Measurements from ENCODE around the gene SMARCA4.

The SMARCA4 gene

DNA sequence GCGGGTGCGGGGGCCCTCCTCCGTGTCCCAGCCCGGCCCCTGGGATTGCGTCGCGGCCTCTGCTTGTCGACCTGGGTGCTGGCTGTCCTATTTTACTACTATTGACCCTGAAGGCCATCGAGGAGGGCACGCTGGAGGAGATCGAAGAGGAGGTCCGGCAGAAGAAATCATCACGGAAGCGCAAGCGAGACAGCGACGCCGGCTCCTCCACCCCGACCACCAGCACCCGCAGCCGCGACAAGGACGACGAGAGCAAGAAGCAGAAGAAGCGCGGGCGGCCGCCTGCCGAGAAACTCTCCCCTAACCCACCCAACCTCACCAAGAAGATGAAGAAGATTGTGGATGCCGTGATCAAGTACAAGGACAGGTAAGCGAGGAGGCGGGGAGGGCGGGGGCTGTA, 80.4 kb downstream of the SMARCA4 start:
- TF ChIP-seq GATA3 (IDR thresholded peaks at IDR 0.05; ENCODE audit: low read depth, low read length) (no peak), GATA2 (IDR thresholded peaks at IDR 0.05; ENCODE audit: low read depth, low read length) (no peak)

DNA sequence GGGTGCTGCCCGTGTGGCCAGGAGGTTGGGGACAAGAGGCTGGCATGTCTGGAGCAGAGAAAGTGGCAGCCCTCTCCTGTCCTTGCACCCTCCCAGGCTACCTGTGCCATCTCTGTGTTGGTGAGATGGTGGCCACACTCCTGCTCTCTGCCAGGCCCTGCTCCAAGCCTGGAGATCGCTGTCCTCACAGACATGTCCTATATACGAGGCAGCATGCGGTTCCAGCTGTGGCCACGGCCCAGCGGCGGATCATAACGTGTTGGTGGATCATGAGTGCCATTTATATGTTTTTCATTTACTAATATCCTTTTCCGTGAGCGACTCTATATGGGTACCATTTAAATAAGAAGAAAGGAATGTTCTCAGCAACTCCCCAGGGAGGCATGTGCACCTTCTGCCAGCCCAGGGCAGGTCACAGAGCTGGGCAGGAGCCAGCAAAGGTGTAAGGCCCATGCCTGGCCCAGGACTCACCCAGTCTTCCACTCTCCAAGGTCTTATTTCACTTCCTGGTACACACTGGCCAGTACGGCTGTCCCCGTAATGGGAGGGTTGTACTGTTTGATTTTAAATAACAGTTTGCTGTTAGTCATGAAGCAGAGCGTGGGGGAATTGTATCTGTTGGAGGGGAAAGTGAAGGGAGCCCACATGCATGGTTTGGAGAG, 81.3 kb downstream of the SMARCA4 start:
- TF ChIP-seq GATA2 (IDR thresholded peaks at IDR 0.05; ENCODE audit: low read depth, low read length), result no peak
- no peak for TF ChIP-seq GATA3 (IDR thresholded peaks at IDR 0.05; ENCODE audit: low read depth, low read length)

DNA sequence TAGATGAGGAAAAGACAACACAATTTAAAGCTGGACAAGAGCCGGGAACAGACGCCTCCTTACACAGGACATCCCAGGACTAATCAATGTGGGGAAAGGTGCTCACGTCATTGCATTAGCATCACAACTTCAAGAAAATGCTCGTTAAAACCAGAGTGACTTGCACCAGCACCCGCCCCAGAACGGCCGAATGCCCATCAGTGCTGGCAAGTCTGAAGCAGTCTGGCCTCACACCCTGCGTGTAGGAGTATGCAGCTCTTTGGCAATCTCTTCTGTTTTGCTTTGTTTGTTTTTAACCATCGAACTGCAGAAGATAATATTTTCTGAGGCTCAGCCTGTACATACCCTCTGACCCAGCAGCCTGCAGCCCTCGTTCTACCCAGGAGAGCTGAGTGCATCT, 83.6 kb downstream of the SMARCA4 start:
- TF ChIP-seq GATA2 (IDR thresholded peaks at IDR 0.05; ENCODE audit: low read depth, low read length) (no peak), GATA3 (IDR thresholded peaks at IDR 0.05; ENCODE audit: low read depth, low read length) (no peak)

DNA sequence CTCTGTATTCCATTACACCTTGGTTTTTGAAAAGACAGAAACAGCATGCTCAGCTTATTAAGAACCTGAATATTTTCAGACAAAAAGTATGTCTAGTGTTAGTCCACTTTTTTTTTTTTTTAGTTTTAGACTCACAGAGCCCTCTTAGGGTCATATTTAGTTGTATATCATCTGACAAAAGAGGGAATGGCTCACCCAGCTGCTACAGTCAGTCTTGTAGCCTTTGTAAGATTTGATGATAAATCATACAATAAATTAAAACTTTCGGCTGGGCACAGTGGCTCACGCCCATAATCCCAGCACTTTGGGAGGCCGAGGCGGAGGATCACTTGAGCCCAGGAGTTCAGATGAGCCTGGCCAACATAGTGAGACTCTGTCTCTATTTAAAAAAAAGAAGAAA, 84.7 kb downstream of the SMARCA4 start:
- no peak for TF ChIP-seq GATA2 (IDR thresholded peaks at IDR 0.05; ENCODE audit: low read depth, low read length)
- TF ChIP-seq GATA3 (IDR thresholded peaks at IDR 0.05; ENCODE audit: low read depth, low read length), result no peak

DNA sequence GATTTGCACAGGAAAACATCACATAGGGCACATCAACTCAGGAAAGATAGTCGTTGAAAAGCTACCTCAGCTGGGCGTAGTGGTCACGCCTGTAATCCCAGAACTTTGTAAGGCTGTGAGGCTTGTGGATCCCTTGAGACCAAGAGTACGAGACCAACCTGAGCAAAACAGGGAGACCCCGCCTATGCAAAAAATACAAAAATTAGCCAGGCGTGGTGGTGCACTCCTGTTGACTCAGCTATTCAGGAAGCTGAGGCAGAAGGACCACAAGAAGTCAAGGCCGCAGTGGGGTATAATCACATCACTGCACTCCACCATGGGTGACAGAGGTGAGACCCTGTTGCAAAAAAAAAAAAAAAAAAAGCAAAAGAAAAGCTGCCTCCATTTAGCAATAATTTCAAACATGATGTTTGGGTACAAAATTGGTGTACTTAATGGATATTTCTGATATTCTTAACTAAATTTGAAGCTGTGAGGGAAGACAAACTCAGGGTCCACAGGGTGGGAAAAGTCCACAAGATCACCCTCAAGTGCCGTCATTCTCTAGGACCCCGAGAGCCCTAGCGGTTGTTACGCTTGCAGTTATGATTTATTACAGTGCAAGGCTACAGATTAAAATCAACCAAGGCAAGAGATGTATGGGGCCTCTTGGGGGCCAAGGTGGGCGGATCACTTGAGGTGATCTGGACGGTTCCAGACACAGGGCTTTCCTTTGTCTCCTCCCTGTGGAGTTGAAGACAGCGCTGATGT, 86.0 kb downstream of the SMARCA4 start:
- no peak for TF ChIP-seq GATA3 (IDR thresholded peaks at IDR 0.05; ENCODE audit: low read depth, low read length)
- TF ChIP-seq GATA2 (IDR thresholded peaks at IDR 0.05; ENCODE audit: low read depth, low read length), result no peak

DNA sequence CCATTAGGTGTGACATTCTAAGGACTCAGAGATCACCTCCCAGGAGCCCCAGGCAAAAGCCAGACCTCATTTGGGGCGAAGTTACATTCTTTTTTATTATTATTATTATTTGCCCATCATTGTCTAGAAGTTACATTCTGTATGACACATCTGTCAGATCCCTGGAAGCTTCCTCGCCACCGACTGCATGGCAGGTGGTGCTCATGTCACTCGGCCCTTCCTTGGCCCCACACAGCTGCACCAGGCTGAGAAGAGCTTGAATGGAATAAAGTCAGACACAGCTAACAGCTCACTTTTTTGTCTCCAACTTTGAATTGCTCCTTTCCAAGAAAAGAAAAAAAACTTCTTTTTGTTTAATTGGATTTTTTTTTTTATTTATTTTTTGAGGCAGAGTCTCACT, 87.0 kb downstream of the SMARCA4 start:
- TF ChIP-seq GATA3 (IDR thresholded peaks at IDR 0.05; ENCODE audit: low read depth, low read length), result no peak
- no peak for TF ChIP-seq GATA2 (IDR thresholded peaks at IDR 0.05; ENCODE audit: low read depth, low read length)

DNA sequence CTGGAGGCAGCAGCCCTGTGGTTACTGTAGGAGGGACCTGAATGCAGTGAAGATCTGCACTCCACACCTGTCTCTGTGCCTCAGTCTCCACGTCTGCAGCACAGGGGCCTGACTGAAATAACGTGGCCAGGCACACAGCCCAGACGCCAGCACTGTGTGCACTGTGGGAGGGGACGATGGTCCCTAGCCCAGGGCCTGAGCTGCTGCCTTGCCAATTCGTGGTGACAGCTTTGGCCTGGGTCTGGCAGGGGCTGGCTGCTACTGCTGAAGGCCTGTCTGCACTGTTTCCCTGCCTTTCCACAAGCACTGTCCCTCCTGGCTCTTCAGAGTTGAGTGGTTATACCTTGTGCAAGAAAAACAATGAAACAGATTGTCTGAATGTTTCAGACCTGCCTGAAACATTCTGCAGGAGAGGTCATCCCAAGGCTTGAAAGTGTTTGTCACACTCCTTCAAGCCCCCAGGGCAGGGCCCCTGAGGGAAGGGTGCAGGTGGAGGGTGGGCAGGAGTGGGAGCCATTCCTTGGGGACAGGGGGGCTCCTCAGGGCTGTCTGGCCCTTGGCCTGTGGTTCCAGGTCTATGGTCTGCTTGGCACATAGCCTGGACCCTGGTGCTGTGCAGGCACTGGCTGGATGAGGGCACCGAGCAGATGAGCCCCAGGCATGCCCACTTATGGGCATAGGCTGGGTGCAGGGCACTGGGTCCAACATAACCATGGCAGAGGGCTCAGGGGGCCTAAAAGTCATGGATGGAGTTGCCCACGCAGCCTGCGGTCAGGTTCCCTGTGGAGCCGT, 89.7 kb downstream of the SMARCA4 start:
- TF ChIP-seq GATA3 (IDR thresholded peaks at IDR 0.05; ENCODE audit: low read depth, low read length), result no peak
- TF ChIP-seq GATA2 (IDR thresholded peaks at IDR 0.05; ENCODE audit: low read depth, low read length), result no peak

DNA sequence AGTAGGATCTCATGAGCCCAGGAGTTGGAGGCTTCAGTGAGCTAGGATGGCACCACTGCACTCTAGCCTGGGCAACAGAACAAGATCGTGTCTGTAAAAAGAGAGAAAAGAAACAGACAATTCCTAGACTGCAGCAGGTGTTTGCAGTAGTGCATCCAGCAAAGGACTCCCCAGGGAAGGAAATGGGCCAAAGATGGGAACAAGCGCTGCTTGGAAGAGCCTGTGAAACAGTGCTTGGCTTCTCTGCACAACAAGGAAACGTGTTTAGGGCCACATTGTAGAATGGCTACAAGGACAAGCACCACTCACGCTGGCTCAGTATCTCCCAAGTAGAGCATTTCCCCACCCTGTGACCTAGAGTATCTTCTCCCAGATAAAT, 93.0 kb downstream of the SMARCA4 start:
- no peak for TF ChIP-seq GATA3 (IDR thresholded peaks at IDR 0.05; ENCODE audit: low read depth, low read length)
- TF ChIP-seq GATA2 (IDR thresholded peaks at IDR 0.05; ENCODE audit: low read depth, low read length), result no peak

DNA sequence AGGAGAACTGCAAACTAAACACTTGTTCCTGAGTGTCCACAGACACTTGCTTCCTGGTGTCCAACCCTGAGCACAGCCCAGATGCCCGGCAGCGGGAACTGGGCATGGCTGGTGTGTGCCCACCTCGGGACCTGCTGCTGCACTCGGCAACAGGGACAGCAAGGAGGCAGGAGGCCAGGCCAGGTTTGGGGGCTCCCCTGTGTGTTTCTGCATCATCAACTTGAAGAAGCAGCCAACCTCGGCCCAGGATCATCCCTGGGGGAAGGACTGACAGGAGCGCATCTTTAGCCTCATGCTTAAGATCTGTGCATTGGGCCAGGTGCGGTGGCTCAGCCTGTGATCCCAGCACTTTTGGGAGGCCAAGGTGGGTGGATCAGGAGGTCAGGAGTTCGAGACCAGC, 93.4 kb downstream of the SMARCA4 start:
- no peak for TF ChIP-seq GATA3 (IDR thresholded peaks at IDR 0.05; ENCODE audit: low read depth, low read length)
- no peak for TF ChIP-seq GATA2 (IDR thresholded peaks at IDR 0.05; ENCODE audit: low read depth, low read length)

DNA sequence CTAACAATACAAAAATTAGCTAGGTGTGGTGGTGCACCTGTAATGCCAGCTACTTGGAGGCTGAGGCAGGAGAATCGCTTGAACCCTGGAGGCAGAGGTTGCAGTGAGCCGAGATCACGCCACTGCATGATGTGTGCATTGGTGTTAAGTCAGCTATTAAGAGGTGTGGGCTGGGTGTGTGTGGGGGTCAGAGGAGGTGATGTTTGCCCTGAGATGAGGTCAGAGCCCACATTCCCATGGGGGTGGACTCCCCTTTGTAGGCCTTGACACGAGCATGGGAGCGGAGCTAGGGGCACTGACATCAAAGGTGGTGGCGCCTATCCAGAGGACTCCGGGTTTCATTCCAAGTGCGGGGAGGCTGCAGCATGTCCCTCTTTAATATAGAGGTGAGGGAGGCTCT, 93.8 kb downstream of the SMARCA4 start:
- no peak for TF ChIP-seq GATA3 (IDR thresholded peaks at IDR 0.05; ENCODE audit: low read depth, low read length)
- TF ChIP-seq GATA2 (IDR thresholded peaks at IDR 0.05; ENCODE audit: low read depth, low read length), result no peak

DNA sequence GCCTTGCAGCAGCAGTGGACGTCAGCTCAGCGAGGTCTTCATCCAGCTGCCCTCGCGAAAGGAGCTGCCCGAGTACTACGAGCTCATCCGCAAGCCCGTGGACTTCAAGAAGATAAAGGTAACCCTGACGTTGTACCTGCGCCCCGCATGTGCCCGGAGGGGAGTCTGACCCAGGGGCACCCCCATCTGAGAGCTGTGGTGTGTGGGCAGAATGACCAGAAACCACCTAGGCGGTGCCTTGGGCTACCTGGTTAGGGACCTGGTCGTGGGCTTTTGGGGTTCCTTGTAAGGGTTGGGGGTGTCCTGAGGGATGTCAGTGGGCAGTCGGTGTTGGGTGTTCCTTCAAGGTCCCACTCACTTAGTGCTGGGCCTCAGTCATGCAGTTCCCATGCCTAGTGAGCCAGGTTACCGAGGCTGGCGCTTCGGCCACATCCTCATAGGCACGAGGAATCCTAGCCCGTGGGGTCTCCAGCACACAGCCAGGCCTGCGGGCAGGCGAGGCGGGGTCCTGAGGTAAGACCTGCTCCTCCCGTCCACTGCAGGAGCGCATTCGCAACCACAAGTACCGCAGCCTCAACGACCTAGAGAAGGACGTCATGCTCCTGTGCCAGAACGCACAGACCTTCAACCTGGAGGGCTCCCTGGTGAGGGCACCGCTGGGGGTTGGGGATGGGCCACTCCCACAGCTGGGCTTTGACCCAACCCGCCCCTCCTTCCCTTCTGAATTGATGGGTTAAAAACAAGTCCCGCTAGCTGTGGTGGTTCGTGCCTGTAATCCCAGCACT, 97.6 kb downstream of the SMARCA4 start:
- TF ChIP-seq GATA3 (IDR thresholded peaks at IDR 0.05; ENCODE audit: low read depth, low read length) (no peak), GATA2 (IDR thresholded peaks at IDR 0.05; ENCODE audit: low read depth, low read length) (no peak)

DNA sequence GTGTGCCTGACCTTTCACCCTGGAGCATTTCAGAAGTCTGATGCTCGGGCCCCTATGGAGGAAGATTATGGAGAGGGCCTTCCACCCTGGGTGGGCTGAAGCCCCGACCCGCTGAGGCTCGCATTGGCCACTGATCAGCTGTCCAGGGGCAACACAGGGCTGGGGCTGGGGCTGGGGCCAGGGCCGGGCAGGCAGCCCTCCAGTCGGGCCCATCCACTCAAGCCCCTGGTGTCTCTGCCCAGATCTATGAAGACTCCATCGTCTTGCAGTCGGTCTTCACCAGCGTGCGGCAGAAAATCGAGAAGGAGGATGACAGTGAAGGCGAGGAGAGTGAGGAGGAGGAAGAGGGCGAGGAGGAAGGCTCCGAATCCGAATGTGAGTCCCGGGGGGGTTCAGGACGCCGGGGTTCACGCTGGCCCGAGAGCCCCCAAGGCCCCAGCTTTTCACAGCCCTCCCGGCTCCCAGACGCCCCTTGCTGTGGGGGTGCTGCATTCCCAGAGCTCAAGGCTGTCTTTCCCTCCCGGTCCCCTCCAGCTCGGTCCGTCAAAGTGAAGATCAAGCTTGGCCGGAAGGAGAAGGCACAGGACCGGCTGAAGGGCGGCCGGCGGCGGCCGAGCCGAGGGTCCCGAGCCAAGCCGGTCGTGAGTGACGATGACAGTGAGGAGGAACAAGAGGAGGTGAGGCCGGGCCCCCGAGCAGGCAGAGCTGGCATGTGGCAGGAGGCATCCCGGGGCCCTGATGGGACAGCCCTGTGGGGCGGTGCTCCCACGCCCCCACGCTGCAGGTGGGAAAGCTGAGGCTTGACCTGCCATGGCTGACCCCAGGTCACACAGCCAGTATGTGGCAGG, 98.9 kb downstream of the SMARCA4 start:
- TF ChIP-seq GATA2 (IDR thresholded peaks at IDR 0.05; ENCODE audit: low read depth, low read length) (no peak), GATA3 (IDR thresholded peaks at IDR 0.05; ENCODE audit: low read depth, low read length) (no peak)

DNA sequence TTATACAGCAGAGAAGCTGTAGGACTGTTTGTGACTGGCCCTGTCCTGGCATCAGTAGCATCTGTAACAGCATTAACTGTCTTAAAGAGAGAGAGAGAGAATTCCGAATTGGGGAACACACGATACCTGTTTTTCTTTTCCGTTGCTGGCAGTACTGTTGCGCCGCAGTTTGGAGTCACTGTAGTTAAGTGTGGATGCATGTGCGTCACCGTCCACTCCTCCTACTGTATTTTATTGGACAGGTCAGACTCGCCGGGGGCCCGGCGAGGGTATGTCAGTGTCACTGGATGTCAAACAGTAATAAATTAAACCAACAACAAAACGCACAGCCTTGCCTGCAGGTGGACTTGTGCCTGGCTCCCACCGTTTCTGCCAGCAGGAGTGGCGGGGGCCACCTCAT, 101.1 kb downstream of the SMARCA4 start:
- TF ChIP-seq GATA2 (IDR thresholded peaks at IDR 0.05; ENCODE audit: low read depth, low read length) (no peak), GATA3 (IDR thresholded peaks at IDR 0.05; ENCODE audit: low read depth, low read length) (no peak)

All from SH-SY5Y (cell line).